Vagina (tissue), 2 donors: ENCODE data around the gene UGT2B7.

Experiments
- POLR2A ChIP-seq, 2 donors: fragments of 450-650 bp; IDR thresholded peaks; one replicate each; pipeline ENCODE4 v1.6.1; 2017; ENCODE audit warnings: antibody characterized with exemption in 2 of 2, mild to moderate bottlenecking in 2 of 2, moderate library complexity in 2 of 2
- TF ChIP-seq, protein P1 (sequence below), 3 experiments: fragments of 450-650 bp in 2 of 3; fragments of 200-600 bp in 1 of 3; sonication (generic) in 1 of 3; IDR thresholded peaks; one replicate each; pipeline ENCODE4 v1.5.1; 2017 to 2019; ENCODE audit warnings: antibody characterized with exemption in 3 of 3, mild to moderate bottlenecking in 2 of 3, moderate library complexity in 2 of 3

DNA sequence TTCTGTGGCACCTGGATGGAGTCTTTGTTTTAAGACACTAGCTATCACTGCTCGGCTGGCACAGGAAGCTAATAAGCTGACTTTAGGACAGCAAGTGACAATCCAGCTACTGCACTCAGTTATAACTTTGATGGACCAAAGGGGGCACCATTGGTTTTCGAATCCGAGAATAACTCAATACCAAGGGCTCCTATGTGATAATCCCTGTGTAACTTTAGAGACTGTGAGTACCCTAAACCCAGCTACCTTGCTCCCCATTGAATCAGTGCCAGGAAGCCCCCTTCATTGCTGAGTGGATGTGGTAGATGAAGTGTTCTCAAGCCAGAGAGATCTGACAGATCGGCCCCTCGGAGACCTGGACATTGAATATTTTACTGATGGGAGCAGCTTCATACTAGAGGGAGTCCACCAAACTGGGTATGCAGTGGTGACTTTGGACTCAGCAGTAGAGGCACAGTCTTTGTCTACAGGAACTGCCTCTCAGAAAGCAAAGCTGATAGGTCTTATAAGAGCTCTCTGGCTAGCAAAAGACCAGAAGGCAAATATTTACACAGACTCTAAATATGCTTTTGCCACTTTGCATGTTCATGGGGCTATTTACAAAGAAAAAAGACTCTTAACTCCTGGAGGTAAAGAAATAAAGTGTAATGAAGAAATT, 35.5 kb upstream of the UGT2B7 start:
- no peak for TF ChIP-seq POLR2A (IDR thresholded peaks at IDR 0.05)
- TF ChIP-seq, protein P1, sequence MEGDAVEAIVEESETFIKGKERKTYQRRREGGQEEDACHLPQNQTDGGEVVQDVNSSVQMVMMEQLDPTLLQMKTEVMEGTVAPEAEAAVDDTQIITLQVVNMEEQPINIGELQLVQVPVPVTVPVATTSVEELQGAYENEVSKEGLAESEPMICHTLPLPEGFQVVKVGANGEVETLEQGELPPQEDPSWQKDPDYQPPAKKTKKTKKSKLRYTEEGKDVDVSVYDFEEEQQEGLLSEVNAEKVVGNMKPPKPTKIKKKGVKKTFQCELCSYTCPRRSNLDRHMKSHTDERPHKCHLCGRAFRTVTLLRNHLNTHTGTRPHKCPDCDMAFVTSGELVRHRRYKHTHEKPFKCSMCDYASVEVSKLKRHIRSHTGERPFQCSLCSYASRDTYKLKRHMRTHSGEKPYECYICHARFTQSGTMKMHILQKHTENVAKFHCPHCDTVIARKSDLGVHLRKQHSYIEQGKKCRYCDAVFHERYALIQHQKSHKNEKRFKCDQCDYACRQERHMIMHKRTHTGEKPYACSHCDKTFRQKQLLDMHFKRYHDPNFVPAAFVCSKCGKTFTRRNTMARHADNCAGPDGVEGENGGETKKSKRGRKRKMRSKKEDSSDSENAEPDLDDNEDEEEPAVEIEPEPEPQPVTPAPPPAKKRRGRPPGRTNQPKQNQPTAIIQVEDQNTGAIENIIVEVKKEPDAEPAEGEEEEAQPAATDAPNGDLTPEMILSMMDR (IDR thresholded peaks at IDR 0.05) = no peak
